Stimulated activated CD8-positive, alpha-beta memory T cell treated with anti-CD3 and anti-CD28 coated beads, Interleukin-7, amount 100 ng/mL, for 24 hours (primary cell): ENCODE measurements around the gene ARHGEF17.
A peak's percentile ranks its signal among the peaks of the same experiment; 100 is the strongest.

Experiments
- DNase-seq: peaks from one replicate; pipeline ENCODE4 v3.0.0-alpha.2; 2020; ENCODE audit warnings: low read depth

ARHGEF17 gene

GRCh38 chr11:73382183-73382582 lies 74.1 kb downstream of the ARHGEF17 start:
- no peak for DNase-seq

DNA sequence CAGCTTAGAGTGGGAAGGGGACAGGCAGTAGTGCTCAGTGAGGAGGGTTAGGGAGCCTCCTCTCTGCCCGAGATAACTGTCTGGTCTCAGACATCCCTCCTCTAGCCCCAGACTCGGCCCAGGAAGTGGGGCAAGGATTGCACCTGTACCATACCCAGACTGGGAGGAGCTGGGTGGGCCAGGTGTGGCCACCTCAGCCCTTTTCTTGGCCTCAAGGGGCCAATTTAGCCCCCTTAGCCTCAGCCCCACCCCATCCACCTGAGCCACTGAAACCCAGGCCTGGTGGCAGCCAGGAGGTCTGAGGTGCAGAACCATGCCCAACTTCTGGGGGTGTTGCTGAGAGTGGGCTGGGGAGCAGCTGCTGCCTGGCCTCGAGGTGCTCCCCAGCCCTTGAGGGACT lies 74.7 kb downstream of the ARHGEF17 start:
- DNase-seq = no peak

DNA sequence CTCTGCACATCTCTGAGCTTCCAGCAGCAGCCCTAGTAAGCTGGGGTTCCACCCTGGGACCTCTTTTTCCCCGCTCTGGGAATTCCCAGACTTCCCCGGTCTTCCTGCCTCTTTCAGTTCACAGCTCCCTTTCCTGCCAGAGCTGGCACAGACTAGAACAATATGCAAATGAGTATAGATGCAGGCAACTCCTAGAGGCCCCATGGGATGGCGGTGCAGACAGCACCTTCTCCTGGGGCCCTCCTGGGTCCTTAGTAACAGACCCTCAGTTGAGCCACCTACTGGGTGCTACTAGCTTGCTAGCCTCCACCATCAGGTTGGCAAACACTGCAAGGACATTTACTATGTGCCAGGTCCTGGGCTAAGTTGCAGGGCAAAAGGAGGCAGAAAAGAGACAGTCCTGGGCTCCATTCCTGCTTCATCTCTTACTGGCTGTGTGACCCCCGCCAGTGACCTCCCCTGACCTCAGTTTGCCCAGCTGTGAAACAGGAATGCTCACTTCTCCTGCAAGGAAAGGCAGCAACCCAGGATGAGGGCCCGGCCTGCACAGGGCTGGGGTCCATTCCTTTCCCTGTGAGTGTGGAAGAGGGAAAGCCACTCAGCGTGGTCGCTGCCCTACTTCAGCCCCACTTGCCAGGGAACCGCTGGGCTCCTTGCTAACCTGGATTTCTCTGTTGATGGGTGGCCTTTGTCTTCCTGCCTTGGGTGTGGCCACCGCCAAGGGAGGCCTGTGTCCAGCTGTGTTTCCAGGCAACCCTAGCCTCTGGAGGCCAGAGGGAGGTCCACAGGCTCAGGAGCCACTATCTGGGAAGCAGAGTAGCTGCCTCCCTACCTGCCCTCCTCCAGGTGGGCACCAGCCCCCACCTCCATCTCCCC lies 75.4 kb downstream of the ARHGEF17 start:
- no peak for DNase-seq

GRCh38 chr11:73384125-73384441 lies 76.0 kb downstream of the ARHGEF17 start:
- no peak for DNase-seq

DNA sequence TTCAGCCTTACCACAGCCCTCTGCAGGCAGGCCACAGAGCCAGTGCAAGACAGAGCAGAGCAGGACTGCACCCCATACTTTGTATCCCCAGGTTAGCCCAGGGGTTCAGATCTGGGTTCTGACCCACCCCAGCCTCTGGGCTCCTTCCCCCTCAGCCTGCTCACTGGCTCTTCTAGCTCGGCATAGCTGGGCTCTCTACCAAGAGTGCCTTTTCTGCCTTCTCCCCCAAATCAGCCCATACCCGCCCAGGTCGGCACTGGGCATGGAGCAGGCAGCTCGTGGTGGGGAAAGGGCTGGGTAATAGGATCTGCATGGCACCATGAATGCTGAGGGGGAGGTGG lies 76.4 kb downstream of the ARHGEF17 start:
- DNase-seq = no peak

- no peak for DNase-seq
These were observed 77.0 kb downstream of the ARHGEF17 start for GRCh38 chr11:73384872-73385689.

- no peak for DNase-seq
These were observed 77.9 kb downstream of the ARHGEF17 start for GRCh38 chr11:73386016-73386415.

DNA sequence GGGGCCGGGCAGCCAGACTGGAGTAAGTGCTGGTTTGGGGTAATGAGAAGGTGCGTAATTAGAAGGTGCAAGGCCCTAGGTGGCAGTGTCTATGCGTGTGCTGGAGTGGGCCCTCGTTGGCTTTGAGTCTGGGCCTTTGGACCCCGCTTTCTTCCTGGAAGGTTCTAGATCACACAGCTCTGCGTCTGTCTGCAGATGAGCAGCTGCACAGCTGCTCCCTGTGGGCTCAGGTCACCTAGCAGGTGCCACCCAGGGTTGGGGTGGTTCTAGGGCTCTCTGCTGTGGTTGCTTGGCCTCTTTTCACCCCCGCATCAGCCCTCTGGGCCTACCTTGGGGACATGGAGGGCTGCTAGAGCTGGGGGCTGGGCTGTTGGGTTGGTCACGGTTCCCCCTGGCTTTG lies 78.5 kb downstream of the ARHGEF17 start:
- DNase-seq = no peak

DNA sequence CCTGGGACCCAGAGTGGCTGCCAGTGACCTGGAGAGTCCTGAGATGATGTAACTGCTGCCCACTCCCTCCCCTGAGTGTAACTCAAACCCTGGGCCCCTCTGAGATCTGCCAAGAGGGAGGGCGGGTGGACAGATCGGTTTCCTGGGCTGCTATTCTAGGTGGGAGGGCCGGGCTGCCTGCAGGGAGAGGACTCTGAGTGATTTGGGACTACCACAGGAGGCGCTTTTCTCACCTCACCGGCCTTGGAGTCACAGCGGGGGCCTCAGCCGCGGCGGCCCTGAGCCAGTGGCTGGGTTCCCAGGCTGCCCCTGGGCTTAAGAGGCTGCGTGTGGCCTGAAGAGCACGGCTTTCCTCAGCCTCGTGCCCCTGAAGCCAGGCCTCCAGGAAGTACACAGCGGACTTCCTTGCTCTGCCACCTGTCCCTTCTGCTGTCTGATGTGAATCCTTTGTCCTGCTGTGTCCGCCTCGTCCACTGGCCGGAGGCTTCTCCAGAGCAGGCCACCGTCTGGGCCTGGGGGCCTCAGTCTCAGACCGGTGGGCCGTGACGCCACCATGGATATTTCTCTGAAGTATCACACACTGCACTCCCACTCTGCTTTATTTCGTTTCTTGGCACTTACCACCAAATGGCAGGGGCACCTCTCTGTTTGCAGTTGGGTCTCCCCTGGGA lies 79.7 kb downstream of the ARHGEF17 start:
- no peak for DNase-seq

DNA sequence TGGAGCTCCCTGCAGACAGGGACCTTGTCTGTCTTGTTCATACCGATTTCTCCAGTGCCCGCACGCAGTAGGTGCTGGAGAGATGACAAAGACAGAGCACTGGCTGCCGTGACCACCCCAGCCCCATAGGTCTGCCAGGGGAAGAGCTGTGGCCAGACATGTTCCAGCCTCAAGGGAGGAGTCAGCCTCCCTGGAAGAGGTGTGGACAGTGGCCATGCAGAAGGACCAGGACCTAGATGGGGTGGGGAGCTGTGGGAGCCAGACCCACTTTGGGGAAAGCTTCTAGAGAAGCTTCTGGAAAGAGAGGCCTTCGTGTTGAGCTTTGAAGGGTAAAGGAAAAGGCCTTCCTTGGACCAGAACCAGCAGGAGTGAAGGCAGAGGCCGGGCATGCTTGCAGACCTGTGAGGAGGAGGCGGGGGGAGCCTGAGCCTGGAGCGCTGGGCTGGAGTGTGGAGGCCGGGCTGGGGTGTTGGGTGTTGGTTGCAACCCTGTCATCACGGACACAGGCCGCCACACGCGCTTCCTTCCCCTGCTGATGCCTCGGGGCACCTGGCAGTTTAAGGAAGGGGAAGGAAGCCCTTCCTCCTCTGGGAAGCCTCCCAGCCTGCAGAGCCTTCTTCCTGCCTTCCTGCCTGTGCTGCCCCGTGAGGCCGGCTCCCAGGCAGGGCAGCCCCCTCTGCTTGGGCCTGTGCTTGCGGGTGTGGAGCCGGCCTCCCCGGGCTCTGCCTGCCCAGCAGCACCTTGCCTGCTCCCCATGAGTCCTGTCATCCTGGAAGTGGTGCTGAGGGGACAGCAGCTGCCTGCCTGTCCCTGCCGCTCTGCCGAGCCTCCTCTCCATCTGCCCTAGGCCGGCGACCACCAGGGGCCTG lies 80.4 kb downstream of the ARHGEF17 start:
- no peak for DNase-seq

DNA sequence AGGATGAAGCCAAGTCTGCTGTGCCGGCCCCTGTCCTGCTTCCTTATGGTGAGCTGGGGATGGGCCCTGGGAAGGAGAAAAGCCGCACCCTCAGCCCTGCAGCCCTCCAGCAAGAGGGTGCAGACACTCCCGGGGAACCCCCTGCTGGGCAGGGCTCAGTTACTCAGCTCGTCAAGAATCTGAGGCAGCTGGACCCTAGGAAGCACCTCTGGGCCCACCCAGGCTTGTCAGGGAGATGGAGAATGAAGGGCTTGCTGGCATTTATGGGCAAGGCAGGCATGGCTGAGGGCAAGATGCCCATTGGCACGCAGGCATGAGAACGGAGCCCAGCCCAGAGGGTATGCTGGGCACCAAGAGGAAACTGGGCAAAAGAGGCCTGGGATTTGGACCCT lies 81.1 kb downstream of the ARHGEF17 start:
- DNase-seq = no peak

- no peak for DNase-seq
These were observed 81.8 kb downstream of the ARHGEF17 start for GRCh38 chr11:73389916-73390315.

DNA sequence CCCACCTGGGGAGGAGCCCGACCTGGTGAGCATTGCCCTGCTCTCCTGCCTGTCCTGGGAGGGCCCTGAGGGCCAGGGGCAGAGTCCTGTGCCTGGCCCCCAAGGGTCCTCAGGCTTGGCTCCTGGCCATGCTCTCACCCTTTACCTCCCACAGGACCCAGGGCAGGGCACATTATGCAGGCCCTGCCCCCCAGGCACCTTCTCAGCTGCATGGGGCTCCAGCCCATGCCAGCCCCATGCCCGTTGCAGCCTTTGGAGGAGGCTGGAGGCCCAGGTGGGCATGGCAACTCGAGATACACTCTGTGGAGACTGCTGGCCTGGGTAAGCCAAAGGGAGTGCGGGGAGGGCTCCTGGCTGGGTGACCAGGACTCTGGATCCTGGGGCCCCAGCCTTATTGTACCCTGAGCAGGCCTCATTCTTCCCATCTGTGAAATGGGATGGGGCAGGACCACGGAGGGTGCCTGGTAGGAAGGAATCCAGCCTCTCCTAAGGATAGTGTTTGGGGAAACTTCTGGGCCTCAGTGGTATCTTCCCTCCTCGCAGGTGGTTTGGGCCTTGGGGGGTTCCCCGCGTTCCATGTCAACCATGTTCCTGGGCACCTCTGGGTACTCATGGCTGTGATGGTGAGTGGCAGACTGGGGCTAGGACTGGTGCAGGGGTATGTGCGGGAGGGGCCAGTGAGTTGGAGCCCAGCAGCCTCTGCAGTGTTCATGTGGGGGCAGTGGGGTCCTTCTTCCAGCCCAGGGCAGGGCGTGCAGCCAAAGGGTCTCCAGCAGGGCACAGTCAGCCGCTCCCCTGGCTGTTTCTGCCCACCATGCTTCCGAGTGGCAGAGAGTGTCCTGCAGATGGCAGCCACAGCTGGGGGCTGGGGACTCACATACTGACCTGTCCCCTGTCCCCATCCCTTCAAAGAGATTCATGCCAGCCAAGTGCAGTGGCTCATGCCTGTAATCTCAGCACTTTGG lies 82.8 kb downstream of the ARHGEF17 start:
- DNase-seq = no peak

GRCh38 chr11:73391665-73392064 lies 83.6 kb downstream of the ARHGEF17 start:
- DNase-seq = no peak

GRCh38 chr11:73392108-73393010 lies 84.3 kb downstream of the ARHGEF17 start:
- DNase-seq = no peak

GRCh38 chr11:73393011-73393380 lies 84.9 kb downstream of the ARHGEF17 start:
- DNase-seq = no peak

- DNase-seq = peak; percentile 26
These were observed 85.7 kb downstream of the ARHGEF17 start for GRCh38 chr11:73393479-73394415.

GRCh38 chr11:73394416-73395296 lies 86.6 kb downstream of the ARHGEF17 start:
- no peak for DNase-seq
